HFFc6 (cell line): ENCODE data around the gene RBM22. TPM values are rescaled to one million over a fixed set of nuclear protein-coding genes. Genes with fewer than 3 reads are reported as not detected.

Experiments used
- DNase-seq: peaks from one replicate; pipeline ENCODE4 v3.0.0-alpha.2; 2018
- H3K27ac Mint-ChIP-seq: 2 replicates; pipeline ENCODE4 v1.8.0; 2020; ENCODE audit warnings: mild to moderate bottlenecking, mixed read lengths
- H3K27me3 Mint-ChIP-seq: 2 replicates; pipeline ENCODE4 v1.8.0; 2021; ENCODE audit warnings: mild to moderate bottlenecking, moderate library complexity, mixed read lengths; ENCODE audit not compliant: insufficient read depth
- H3K36me3 Mint-ChIP-seq: 2 replicates; pipeline ENCODE4 v1.8.0; 2021; ENCODE audit warnings: low read depth, mixed read lengths
- H3K4me1 Mint-ChIP-seq: 2 replicates; pipeline ENCODE4 v1.8.0; 2020; ENCODE audit warnings: low read depth, mixed read lengths
- H3K4me3 Mint-ChIP-seq: 2 replicates; pipeline ENCODE4 v1.8.0; 2020; ENCODE audit warnings: mild to moderate bottlenecking, moderate library complexity, mixed read lengths
- H3K9me3 Mint-ChIP-seq: 2 replicates; pipeline ENCODE4 v1.8.0; 2020; ENCODE audit warnings: mild to moderate bottlenecking, mixed read lengths
- CTCF ChIP-seq: fragments of 200-600 bp; sonication (generic); IDR thresholded peaks from 2 replicates; pipeline ENCODE4 v1.5.0; 2021; ENCODE audit warnings: antibody characterized with exemption, mild to moderate bottlenecking
- total RNA-seq, 6 experiments: library from RNA; stranded (reverse); fragmentation: NEBNext Ultra II Directional; extraction: Animal tissue kit (Norgen Biotek cat#: 25700); gene quantifications; 2 replicates in 1 of 6; 3 replicates in 5 of 6; pipeline ENCODE4 v1.2.3, GENCODE V29; 2021

Gene RBM22
- total RNA-seq, 6 experiments from 2014 or later: 32.6 to 40.2 (median 35.4) TPM

GRCh38 chr5:150659360-150660107, 41.3 kb downstream of the RBM22 start:
- no peaks in the 10 kb centered on the region for H3K36me3 Mint-ChIP-seq
- no peak overlapping the region for H3K27ac Mint-ChIP-seq
- H3K27me3 Mint-ChIP-seq: peaks cover 6% of the 10 kb centered on the region
- H3K9me3 Mint-ChIP-seq: no peaks in the 10 kb centered on the region
- TF ChIP-seq CTCF: no peak
- no peak for DNase-seq
- no peak overlapping the region for H3K4me3 Mint-ChIP-seq
- peaks cover 11% of the 10 kb centered on the region for H3K4me1 Mint-ChIP-seq

GRCh38 chr5:150658699-150659265, 42.1 kb downstream of the RBM22 start:
- Mint-ChIP-seq H3K36me3 (no peaks in the 10 kb centered on the region), H3K27me3 (peaks cover 6% of the 10 kb centered on the region), H3K4me3 (no peak overlapping the region), H3K9me3 (no peaks in the 10 kb centered on the region), H3K27ac (no peak overlapping the region), H3K4me1 (peaks cover 16% of the 10 kb centered on the region)
- TF ChIP-seq CTCF: no peak
- DNase-seq: no peak

- peaks cover under 1% of the 10 kb centered on the region; the same call in 1 of the 2 replicates for H3K36me3 Mint-ChIP-seq
- no peaks in the 10 kb centered on the region for H3K9me3 Mint-ChIP-seq
- H3K27ac Mint-ChIP-seq: no peak overlapping the region
- TF ChIP-seq CTCF: no peak
- H3K4me3 Mint-ChIP-seq: no peak overlapping the region
- peaks cover 23% of the 10 kb centered on the region for H3K4me1 Mint-ChIP-seq
- H3K27me3 Mint-ChIP-seq: peaks cover 6% of the 10 kb centered on the region
- DNase-seq: no peak
These were observed 42.7 kb downstream of the RBM22 start for GRCh38 chr5:150658121-150658520.

- Mint-ChIP-seq H3K36me3 (peaks cover 5% of the 10 kb centered on the region; the same call in 1 of the 2 replicates), H3K9me3 (no peaks in the 10 kb centered on the region), H3K4me1 (peaks cover 36% of the 10 kb centered on the region), H3K27ac (no peak overlapping the region), H3K4me3 (peak overlapping the region; percentile 73), H3K27me3 (peaks cover 5% of the 10 kb centered on the region)
- peak; percentile 83 for TF ChIP-seq CTCF
- no peak for DNase-seq
These were observed 44.4 kb downstream of the RBM22 start for GRCh38 chr5:150656191-150657132.

GRCh38 chr5:150655221-150655620, 45.6 kb downstream of the RBM22 start:
- no peaks in the 10 kb centered on the region for H3K9me3 Mint-ChIP-seq

More at GRCh38 chr5:150655221-150655620, 45.6 kb downstream of the RBM22 start:
- DNase-seq: no peak
- no peak overlapping the region for H3K27ac Mint-ChIP-seq
- no peak for TF ChIP-seq CTCF
- peaks cover 4% of the 10 kb centered on the region for H3K27me3 Mint-ChIP-seq
- no peak overlapping the region for H3K4me3 Mint-ChIP-seq
- H3K4me1 Mint-ChIP-seq: peaks cover 41% of the 10 kb centered on the region
- H3K36me3 Mint-ChIP-seq: peaks cover 5% of the 10 kb centered on the region; the same call in 1 of the 2 replicates
